Measurements from ENCODE around the gene PINK1.

PINK1 gene

DNA sequence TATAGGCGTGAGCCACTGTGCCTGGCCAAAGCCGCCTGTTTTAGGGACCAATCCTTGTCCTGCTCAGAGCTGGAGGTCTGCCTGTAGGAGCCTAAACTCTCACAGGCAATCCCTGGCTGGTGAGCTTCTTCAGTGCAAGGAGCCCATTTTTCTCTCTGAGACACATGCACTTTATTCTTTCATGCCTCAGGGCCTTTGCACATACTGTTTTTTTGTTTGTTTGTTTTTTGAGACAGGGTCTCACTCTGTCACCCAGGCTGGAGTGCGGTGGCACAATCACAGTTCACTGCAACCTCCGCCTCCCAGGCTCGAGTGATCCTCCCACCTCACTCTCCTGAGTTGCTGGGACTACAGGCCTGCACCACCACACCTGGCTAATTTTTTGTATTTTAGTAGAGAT, 21.6 kb upstream of the PINK1 start:
- DNase-seq: no peak

DNA sequence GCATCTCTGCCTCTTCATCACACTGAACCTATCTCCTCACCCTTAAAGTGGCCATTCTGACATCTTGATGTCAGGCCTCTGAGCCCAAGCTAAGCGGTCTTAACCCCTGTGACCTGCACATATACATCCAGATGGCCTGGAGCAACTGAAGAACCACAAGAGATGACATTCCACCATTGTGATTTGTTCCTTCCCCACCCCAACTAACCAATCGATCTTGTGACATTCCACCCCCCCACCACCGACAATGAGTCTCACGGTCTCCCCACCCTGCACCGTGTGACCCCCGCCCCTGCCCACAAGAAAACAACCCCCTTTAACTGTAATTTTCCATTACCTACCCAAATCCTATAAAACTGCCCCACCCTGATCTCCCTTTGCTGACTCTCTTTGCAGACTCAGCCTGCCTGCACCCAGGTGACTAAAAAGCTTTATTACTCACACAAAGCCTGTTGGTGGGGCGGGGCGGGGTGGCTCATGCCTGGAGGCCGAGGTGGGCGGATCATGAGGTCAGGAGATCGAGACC, 21.0 kb upstream of the PINK1 start:
- no peak for DNase-seq

DNA sequence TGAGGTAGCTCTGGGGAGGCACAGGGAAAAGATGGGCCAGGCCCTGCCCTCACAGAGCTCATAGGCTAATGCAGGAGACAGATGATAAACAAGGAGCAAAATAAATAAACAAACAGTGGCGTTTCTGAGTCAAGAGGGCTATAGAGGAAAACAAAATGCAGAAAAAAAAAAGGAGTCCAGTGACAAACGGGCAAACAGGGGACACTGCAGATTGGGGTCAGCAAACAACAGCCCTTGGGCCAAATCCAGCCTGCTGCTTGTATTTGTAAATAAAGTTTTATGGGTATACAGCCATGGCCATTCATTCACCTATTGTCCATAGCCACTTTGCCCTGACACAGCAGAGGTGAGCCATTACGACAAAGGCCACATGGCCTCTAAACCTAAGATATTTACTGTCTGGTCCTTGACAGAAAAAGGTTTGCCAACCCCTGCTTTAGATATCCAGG, 19.1 kb upstream of the PINK1 start:
- no peak for DNase-seq

DNA sequence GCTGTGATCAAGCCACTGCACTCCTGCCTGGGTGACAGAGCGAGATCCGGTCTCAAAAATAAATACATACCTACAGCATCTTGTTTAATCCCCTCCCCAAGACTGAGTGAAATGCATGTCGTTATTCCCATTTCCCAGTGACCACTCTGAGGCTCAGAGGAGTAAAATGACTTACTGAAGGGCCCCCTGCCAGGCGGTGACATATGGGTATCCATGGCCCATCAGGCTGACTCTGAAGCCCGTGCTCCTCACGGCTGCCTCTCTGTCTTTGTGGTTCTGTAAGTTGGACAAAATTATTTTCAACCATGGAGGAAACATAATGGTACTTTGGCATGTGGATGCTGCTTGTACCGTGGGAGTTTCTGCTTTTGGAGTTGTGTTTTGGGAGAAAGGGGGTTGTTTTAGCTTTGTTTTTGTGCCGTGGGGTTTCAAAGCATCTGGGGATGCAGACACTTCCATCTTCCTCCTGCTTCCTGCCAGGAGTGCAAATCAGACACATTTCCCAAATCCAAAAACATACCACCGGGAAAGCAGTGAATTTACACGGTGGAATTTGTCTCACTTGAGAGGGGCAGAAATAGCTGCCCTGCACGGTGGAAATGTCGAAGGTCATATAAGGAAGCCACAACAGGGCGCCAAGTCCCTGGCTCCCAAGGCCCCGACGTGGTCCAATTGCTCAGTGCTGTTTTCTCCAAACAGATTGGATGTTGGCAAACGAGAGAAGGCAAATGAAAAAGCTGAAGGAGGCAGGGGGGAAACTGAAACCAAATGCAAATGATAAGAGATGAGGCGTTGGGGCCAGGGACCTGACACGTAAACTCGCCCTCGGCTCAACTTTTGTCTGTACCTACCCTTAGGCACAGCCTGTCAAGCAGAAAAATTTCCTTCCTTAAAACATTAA, 17.1 kb upstream of the PINK1 start:
- DNase-seq: no peak

DNA sequence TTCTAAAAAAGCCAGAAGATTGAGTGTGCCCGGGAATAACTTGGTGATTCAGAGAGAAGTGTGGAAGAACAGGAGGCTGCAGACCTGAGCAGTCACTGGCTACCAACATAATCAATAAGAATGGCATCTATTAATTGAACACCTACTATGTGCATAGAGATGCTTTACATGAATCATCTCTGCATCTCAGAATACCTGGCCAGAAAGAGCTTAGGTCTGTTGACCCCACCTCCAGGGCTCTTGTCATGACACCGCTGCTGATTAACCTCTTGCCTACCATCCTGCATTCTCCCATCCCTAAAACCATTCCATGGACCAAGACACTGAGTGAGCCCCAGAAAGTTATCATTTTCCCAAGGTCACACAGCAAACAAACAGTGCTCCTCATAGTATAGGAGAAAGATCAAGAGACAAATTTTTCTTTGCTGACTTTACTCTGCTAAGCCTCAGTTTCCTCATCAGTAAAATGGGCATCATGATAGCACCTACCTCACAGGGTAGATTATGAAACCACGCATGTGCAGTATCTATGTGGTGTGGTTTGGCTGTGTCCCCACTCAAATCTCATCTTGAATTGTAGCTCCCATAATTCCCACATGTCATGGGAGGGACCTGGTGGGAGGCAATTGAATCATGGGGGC, 16.3 kb upstream of the PINK1 start:
- DNase-seq: no peak

DNA sequence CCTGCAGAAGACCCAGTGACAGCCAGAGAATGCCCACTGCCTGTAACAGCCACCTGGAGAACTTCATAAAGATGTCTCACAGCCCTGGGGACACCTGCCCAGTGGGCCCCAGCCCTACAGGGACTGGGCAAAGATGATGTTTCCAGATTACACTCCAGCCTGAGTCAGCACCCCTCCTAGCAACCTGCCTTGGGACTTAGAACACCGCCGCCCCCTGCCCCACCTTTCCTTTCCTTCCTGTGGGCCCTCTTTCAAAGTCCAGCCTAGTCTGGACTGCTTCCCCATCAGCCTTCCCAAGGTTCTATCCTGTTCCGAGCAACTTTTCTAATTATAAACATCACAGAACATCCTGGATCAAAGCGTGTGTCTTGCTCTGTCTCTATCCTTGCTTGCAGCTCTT, 14.7 kb upstream of the PINK1 start:
- no peak for DNase-seq

DNA sequence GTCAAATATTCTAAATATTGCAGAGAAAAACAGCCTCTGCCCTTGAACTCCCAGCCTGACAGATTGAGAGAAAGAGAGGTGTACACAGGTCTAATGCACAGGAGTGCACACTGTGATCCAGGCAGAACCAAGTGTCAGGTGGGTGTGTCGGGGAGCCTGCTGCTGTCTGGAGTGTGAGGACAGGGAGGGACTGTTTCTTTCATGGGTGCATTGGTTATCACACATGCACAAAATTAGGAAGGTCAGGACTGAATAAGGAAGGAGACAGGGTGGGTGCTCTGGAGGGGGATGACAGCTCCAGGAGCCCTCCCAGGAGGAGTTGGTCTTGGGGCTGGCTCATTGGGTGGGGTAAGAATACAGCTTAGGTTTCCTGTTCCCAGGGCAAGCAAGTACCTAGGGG, 13.3 kb upstream of the PINK1 start:
- no peak for DNase-seq

DNA sequence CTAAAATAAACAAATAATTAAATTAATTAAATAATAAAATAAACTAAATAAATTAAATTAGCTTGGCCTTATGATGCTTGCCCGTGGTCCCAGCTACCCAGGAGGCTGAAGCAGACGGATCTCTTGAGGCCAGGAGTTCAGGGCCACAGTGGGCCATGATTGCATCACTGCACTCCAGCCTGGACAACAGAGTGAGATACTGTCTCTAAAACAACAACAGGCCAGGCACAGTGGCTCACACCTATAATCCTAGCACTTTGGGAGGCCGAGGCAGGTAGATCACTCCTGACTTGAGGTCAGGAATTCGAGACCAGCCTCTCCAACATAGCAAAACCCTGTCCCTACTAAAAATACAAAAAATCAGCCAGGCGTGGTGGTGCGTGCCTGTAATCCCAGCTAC, 12.2 kb upstream of the PINK1 start:
- DNase-seq: no peak

DNA sequence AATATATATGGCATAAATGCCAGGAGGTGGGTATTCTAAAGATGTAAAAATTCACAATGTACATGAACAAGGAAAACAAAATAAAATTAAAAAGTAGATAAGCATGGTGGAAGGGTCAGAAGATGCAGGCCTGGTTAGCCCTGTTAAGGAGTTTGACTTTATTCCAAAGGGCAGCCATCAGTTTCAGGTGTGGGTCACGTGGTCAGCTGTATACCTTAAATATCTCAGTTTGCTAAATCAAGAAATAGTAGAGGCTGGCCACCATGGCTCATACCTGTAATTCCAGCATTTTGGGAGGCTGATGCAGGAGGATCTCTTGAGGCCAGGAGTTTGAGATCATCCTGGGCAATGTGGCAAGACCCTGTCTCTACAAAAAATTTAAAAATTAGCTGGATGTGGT, 8.5 kb upstream of the PINK1 start:
- DNase-seq: no peak

DNA sequence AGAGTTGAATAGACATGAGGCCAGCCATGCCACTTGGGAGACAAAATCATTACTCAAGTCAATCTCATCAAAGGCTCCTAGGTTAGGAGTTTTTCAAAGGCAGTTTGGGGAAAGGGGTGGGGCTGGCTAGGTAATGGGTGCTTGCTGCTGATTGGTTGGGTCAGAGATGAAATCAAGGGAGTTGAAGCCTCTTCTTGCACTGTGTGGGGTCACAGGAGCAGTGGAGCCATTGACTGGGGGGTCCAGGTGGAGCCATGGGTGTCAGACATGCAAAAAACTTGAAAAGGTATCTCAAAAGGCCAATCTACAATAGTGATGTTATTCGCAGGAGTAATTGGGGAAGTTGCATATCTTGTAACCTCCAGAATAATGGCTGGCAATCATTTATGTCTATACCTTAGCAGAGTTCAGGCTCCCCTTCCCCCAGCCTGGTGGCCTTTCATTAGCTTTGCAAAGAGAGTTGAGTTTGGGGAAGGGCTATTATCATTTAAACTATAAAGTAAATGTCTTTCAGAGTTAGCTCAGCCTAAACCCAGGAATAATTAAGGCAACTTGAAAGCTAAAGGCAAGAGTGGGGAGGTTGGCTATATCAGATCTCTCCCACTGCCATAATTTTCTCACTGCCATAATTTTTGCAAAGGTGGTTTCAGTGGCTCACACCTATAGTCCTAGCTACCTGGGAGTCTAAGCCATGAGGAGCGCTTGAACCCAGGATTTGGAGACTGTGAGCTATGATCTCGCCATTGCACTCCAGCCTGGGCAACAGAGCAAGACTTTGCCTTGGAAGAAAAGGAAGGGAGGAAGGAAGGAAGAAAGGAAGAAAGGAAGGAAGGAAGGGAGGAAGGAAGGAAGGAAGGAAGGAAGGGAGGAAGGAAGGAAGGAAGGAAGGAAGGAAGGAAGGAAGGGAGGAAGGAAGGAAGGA, 7.8 kb upstream of the PINK1 start:
- DNase-seq: no peak

DNA sequence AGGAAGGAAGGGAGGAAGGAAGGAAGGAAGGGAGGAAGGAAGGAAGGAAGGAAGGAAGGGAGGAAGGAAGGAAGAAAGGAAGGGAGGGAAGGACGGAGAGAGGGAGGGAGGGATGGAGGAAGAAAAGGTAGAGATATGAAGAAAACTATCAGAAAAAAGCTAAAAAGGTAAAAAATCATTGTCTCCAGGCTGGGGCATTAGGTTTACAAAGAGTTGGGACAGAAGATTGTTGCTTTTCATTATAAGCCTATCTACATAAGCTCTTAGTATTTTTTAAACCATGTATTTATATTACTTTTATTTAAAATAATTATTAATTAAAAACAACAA, 7.2 kb upstream of the PINK1 start:
- no peak for DNase-seq

DNA sequence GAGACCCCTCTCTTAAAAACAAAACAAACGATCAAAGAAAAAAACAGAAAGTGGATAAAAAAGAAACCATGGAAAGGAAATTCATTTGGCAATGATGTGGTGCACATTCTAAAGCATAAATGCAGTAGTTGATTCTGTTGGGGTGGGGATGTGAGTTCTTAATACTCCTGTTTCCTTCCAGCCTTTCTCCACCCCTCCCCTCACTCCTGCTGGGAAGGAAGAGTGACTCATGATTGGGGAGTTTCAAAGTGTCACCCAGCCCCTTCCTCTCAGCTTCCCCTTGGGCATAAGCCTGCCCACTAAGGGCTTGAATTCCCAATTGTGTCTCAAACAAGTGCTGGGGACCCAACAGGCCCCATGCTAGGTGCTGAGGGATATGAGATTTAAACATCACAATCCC, 6.7 kb upstream of the PINK1 start:
- no peak for DNase-seq

DNA sequence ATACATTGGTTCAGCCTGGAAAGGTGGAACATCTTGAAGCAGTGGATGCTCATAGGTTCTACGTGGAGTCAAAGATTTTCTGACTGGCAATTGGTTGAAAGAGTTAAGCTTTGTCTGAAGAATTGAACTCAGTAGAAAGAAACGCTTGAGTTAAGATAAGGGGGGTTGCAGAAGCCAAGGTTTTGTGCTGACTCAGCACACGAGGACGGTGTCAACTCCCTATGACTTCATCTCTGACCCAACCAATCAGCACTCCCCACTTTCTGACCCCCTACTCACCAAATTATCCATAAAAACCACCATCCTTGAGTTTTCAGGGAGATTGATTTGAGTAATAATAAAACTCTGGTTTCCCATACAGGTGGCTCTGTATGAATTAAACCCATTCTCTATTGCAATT, 2.5 kb upstream of the PINK1 start:
- DNase-seq: no peak

DNA sequence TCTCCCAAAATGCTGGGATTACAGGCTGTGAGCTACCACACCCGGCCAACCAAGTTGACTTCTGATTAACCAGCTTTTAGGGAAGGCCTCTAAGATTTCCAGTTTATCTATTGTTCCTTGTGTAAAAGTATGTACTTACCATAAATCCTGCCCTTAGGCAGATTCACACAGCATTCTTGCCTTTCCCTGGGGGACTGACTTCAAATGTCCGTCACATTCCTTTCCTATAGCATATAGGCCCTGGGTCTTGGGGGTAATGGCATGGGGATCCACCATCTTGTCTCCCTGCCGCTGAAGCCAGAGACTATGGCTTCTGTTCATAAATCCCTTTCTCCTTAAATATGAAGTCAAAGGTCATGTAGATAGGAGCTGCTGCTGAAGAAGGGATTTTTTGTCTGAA, 872 bp upstream of the PINK1 start:
- no peak for DNase-seq

DNA sequence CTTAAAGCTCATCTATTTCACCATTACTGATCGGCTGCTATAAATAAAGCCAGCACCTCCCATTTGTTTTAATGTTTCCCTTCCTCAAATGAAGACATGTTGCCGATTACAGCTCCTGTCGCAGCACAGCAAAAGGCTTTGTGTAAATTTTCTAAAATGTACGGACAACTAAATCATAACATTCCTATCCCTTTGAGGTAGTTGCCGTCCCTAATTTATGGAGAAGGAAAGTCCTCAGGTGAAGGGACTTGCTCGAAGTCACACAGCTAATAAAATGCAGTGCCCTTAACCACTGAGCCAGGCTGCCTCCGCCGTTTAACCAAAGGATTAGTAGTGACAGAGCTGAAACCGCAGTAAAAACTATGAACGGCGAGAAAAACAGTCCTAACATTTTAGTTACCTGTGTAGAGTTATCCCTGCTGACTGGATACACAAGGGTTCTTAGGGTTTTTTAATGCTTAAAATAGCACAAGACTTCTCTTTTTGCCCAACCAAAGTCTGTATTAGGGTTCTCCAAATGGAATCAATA, 871 bp downstream of the PINK1 start:
- DNase-seq: no peak

DNA sequence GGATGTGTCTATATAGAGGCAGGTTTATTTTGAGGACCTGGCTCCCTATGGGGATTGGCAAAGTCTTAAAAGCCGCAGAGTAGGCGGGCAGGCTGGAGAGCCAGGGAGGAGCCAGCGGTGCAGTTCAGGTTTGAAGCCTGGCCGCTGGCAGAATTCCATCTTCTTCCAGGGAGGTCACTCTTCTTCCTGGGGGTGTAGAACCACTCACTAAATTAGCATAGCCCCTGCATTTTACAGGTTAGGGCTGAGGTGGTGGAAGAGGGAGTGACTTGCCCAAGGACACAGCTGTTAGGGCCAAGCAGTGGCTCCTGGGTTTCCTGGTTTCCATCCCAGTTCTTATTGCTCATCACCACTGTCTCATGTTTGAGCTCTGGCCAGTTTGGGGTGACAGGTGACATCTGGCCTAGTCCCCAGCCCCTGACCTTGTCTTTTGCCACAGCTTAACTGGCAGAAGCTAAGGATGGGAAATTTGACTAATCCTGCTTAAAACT, 1.4 kb downstream of the PINK1 start:
- DNase-seq: no peak

DNA sequence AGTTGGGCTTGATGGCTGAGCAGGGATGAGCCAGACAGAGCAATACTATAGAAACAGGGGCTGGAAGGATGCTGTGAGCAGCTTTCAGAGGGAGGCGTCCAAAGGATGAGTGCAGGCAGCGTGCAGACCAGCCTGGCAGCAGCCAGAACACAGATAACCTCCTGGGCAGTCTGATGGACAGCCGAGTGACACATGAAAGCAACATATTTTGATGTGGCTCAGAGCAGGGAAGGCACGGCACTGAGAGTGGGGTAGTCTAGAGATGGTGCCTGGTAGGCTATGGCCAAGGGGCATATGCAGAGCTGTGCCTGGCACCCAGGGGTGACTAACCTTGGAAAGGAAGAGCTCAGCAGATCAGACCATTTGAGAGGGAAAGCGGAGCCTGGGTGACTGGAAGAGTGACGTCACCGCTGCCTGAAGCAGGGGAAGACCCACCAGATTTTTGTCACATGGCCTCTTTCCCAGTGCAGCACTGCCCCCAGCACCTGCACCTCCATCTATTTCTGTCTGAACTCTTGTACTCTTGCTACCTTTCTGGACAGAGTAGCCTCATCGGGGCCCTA, 3.6 kb downstream of the PINK1 start:
- DNase-seq: no peak

DNA sequence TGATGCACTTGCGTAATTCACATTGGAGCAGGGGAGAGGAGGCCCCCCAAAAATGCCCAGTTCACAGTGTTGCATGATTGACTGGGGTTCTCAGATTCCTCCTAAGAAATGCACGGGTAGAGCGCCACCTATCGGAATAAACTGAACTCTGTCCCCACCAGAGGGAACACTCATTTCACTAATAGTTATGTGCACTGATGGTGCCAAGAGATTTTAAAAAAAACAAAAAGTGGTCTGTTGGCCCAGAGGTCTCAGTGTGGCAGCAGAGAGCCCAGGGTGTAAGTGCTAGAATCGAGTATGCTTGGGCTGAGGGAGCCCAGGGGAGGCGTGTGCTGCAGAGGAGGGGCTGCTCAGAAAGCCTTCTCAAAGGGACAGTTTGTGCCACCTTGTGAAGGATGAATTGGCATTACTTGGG, 6.9 kb downstream of the PINK1 start:
- peak; percentile 20 for DNase-seq

DNA sequence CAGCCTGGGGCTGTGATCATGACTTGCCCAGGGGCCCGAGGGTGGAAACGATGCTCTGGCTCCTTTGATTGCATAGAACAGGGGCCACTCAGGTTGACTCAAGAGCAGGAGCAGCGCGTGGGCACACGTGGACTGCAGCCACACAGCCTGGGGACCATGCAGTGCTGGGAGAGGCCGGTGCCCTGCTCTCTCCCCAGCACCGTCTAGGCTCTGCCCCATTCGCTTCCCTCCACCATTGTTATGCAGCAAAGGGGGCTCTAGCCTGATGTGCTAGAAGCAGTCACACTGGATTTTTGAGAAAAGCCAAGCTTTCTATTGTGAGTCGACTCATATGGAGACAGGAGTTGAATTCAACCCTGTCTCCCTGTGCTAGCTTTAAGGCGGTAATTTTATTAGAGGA, 8.7 kb downstream of the PINK1 start:
- no peak for DNase-seq

DNA sequence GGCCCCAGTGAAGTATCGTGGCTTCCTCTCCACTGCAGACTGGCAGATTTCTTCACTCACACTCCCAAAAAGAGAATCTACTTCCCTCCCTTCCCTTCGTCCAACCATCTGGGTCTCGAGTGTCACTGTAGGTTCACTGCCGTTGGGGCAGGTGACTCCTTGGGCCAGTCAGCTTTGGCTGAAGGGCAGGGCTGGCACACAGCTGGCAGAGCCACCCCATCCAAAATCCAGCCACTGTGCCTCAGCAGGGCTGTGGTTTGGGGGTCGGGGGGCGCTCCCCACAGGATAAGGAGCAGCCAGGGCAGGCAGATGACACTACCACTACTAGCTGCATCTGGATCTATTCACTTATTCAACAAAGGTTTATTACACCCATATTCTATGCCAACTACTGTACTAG, 9.8 kb downstream of the PINK1 start:
- no peak for DNase-seq

DNA sequence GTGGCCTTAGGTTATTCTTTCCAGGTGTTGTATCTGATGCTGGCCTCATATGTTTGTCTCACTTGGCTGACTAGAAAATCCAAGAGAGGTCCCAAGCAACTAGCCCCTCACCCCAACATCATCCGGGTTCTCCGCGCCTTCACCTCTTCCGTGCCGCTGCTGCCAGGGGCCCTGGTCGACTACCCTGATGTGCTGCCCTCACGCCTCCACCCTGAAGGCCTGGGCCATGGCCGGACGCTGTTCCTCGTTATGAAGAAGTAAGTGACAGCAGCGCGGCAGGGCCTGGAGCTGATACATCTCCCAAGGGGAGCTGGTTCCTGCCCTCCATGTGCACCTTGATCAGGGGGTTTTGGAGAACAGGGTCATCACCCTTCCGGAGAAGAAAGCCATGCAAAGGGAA, 11.2 kb downstream of the PINK1 start:
- no peak for DNase-seq

DNA sequence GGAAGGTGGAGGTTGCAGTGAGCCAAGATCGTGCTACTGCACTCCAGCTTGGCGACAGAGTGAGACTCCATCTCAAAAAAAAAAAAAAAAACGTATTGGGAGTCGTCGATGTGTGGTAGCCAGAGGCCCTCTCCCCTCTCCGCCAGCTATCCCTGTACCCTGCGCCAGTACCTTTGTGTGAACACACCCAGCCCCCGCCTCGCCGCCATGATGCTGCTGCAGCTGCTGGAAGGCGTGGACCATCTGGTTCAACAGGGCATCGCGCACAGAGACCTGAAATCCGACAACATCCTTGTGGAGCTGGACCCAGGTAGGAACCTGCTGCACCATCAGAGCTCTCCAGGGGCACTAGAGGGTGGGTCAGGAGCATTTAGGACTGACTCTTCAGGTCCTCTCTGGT, 12.2 kb downstream of the PINK1 start:
- DNase-seq: no peak

DNA sequence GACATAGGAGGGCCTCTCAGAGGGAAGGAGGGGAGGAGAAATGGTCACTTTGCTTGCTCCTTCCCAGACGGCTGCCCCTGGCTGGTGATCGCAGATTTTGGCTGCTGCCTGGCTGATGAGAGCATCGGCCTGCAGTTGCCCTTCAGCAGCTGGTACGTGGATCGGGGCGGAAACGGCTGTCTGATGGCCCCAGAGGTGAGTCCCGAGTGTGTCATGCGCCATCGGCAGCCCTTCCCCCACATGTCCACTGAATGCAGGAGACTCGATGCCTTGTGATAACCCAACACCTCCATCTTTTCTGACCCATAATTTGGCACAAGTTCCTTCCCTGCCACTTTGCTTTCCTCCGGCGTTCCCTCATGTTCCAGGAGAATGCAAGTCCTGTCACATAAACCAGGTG, 15.2 kb downstream of the PINK1 start:
- DNase-seq: no peak

Data from NCI-H748 treated with DMSO at 0.1 percent for 48 hours (cell line).